COLO829 (cell line): Measurements from ENCODE around the gene DIS3L2.

ENCODE experiments used
- DNase-seq: peaks from one replicate; pipeline ENCODE4 v3.0.0; 2012; ENCODE audit warnings: low spot score

The DIS3L2 gene

DNA sequence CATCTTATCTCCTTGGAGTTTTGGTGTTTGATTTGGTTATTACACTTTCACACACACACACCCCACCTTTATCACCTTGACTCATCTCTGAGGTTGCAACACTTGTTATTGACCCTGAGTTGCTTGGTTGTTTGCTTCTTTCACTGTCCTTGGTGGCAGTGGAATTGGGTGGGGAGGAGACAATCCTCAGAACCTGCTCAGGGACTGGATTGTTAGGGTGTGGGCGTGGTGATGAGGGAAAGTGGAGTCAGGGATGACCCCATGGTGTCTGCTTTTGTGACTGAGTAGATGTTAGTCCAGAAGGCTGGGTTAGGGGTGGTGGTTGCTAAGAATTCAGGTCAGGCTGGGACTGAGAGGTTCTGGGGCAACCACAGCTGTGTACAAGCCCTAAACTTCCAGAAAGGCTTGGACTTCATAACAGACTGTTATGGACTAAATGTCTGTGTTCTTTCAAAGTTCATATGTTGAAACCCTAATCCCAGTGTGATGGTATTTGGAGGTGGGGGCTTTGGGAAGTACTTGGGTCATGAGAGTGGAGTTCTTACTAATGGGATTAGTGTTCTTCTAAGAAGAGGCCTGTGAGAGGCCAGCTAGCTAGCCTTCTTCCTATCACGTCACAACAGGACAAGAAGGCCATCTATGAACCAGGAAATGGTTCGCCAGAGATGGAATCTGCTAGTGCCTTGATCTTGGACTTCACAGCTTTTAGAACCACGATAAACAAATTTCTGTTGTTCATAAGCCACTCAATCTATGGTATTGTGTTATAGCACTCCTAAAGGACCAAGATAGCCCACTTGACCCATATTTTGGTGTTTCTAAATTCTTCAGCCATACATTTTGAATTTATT lies 3.4 kb upstream of the DIS3L2 start:
- DNase-seq: no peak

DNA sequence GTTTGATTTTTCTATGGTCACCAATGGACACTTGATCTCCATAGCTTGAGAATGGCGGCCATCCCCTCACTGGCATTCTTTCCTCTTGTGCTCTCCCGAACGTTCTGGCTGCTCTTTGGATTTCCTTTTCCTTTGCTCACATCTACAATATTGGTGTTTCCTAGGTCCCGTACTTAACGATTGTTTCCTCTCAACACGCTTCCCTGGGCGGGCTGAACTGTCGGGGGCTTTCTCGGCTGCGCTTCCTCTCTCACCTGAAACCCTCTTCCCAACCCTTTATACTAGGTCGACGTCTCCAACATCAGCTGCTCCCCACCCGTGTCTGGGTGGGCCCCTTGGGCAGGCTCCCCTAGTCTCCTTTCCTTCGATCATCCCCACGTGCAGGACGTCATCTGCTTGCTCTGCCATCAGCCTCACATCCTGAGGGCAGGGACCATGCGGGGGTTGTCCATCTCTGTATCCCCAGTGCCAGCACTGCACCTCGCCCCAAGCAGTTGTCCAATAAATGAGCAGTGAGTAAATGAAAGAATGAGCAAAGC lies 634 bp upstream of the DIS3L2 start:
- no peak for DNase-seq

DNA sequence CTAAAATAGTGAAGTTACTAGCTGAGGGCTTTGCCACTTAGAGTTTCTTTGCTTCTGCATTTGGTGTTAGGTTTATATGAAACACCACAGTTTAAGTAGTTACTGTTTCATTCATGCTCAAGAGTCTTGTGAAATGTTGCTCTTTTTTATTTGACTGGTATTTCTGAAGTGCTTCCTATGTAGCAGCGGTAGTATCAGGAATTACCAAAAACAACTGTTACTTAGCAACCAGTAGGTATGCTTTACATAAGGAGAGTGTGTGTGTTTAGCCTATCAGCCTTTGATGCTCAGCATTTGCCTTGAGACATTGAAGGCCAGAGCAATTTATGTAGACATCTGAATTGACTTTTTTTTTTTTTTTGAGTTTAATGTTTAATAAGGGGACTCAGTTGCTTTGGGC lies 3.6 kb downstream of the DIS3L2 start:
- DNase-seq: no peak

DNA sequence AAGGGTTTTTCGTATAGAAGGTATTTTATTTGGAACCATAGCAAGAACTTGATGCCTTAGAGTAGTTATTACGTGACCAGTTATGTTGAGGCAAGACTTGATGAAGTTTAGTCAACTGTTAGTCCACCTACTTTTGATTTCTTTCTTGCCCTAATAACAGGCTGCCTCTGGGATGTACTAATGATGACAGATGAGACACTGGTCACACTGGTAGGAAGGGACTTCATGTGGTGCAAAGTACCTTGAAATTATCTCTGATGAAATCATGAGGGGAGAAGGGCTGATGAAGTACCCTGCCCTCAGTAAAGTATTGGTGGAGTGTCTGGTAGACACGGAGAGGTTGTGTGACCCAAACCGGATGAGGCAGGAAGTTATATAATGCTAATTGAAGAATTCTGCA lies 5.4 kb downstream of the DIS3L2 start:
- DNase-seq: no peak

DNA sequence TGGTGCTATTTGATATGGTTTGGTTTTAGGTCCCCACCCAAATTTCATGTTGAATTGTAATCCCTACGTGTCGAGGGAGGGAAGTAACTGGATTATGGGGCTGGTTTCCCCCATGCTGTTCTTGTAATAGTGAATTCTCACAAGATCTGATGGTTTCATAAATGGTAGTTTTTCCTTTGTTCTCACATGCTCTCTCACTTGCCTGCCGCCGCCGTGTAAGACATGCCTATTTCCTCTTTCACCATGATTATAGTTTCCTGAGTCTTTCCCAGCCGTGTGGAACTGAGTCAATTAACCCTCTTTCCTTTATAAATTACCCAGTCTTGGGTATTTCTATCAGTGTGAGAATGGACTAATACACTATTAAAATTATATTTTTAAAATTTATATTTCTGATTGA lies 7.3 kb downstream of the DIS3L2 start:
- no peak for DNase-seq

DNA sequence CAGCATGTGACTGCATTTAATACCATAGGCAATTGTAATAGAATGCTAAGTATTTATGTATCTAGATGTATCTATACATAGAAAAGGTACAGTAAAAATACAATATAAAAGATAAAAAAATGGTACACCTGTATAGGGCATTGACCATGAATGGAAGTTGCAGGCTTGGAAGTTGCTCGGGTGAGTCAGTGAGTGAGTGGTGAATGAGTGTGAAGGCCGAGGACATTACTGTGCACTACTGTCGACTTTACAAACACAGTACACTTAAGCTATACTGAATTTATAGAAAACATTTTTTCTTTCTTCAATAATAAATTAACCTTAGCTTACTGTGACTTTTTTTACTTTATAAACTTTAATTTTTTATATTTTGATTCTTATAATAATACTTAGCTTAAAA lies 8.9 kb downstream of the DIS3L2 start:
- DNase-seq: no peak

DNA sequence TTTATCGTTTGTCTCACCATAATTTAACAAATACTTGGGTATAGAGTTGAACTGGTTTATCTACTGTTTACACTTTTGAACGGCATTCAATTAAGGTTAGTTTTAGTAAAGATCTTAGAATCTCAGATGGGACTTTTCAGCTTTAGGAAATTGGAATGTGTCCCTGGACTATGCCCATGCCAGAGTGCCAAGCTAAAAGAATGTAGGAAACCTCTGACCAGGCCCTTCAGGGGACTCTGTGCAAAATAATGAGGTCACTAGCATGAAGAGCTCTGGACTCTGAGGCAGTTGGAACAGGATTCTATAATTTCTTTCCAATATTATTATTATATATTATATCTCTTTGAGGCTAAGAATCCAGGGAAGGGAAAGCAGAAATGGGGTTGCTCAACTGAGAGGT lies 13.5 kb downstream of the DIS3L2 start:
- no peak for DNase-seq

DNA sequence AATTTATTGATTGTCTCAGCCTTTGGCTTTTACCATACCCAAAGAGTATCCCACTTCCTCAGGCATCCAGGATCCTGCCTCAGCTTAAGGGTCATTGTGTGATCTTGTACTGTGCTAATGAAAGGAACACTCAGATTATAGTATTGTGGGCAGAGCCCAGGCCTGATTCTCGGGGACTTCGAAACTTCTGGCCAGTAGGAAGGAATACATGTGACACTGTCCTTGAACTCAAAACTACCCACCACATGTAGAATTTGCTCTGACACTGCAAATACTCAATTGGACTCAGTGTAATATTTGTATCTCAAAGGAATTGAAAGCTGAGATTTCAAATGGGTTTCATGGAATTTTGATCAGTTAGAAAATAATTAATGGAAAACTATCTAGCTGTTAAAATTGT lies 15.9 kb downstream of the DIS3L2 start:
- no peak for DNase-seq

DNA sequence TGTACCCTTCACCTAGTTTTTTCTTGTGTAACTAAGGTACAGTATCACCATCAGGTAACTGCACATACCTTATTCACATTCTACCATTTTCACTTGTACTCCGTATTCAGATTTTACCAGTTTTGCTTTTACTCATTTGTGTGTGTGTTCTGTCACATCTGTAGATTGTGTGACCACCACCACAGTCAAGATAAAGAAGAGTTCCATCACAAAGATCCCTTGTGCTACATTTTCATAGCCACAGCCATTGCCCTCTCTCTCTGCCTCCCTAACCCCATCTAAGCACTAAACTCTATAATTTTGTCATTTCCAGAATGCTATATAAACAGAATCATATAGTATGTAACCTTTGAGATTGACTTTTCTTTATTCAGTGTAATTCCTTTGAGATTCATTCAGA lies 23.5 kb downstream of the DIS3L2 start:
- no peak for DNase-seq

DNA sequence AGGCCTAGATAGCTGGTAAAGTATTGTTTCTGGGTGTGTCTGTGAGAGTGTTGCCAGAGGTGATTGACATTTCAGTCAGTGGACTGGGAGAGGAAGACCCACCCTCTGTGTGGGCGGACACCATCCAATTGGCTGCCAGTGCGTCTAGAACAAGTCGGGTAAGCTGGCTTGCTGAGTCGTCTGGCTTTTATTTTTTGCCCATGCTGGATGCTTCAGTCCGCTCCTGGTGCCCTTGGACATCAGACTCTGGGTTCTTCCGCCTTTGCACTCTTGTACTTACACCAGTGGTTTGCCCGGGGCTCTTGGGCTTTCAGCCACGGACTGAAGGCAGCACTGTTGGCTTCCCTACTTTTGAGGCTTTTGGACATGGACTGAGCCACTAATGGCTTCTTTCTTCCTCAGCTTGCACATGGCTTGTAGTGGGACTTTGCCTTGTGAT lies 24.3 kb downstream of the DIS3L2 start:
- DNase-seq: no peak

DNA sequence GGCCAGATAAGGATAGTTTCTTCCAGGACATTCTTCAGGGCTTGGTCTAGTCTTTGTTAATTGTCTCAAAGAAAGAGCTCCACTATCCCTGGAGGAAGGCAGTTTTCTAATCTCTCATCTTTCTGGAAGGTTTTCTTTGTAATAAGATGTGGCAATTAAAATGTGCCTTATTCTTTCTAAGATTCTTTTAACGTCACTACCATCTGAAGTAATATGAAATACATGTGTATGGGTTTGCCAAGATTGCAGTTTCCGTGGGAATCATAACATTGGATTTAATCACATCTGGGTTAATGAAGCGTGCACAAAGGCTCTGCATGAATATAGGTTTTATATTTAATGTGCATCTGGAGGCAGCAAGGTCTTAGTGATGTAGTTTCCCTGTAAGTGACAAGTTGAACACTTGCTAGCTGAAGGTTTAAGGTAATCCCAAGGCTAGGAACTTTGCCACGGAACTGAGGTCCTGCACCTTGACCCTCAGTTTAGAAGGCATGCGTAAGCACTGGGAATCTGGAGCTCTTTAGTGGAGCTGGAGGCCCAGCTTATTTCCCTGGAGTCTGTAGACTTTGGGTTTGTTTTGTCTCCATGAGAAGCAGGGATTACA lies 25.7 kb downstream of the DIS3L2 start:
- peak; percentile 51 for DNase-seq

DNA sequence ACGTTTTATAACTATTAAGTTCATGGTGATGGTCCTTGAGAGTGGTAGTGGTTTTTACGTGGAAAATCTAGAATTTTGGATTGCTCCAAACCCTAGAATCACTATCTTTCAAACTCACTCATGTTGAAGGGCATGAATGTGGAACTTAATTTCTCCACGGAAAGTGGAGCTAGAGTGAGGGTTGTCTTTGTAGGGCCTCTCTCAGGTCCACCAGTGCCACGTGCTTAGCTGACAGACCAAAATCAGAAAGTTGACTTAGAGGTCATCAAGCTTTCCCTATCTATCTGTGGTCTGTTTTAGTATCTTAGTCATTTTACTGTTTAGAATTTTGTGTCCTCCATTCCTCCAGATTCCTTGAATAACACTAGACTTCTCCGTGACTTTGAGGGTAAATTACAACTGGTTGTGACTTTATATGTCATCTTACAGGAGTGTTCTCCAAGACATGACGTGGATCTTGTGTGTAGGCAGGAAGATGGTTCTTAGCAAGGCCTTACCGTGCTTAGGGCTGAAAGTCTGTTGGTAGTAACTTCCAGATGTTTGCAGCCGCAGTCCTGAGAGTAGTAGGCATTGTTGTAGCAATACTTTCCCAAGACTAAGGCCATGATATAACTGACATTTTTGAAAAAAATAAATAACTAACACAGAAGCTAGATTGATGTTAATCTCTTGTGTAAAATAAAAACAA lies 26.8 kb downstream of the DIS3L2 start:
- no peak for DNase-seq

DNA sequence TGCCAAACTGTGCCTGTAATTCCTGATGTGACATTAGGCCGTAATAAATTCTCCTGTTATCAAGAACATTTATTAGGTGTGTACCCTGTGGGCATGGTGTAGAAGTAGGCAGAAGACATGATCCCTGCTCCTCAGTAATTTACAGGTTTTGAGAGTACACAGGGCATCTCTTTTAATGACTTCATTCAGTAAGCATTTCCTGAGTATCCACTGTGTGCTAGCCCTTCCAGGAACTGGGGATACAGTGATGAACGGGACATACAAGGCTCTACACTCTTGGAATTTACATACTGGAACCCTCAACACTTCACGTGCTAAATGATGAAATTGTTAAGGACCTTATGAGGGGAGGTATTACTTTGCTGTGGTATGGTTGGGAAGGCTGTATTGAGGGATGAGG lies 30.2 kb downstream of the DIS3L2 start:
- DNase-seq: no peak

DNA sequence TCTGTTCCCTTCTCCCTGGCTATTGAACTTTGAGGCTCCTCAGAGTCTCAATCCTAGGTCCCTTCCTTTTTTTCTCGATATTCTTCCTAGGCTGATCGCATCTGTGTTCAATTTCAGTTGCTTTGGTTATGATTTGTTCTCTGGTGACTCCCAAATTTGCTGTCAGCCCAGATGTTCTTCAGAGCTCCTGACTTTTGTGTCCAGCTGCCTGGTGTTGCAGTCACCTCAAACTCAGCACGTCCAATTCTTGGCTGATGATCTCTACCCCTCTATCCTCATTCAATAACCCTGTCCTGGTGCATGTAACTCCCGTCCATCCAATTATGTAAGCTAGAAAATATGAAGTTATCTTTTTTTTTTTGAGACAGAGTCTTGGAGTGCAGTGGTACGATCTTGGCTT lies 31.4 kb downstream of the DIS3L2 start:
- no peak for DNase-seq

DNA sequence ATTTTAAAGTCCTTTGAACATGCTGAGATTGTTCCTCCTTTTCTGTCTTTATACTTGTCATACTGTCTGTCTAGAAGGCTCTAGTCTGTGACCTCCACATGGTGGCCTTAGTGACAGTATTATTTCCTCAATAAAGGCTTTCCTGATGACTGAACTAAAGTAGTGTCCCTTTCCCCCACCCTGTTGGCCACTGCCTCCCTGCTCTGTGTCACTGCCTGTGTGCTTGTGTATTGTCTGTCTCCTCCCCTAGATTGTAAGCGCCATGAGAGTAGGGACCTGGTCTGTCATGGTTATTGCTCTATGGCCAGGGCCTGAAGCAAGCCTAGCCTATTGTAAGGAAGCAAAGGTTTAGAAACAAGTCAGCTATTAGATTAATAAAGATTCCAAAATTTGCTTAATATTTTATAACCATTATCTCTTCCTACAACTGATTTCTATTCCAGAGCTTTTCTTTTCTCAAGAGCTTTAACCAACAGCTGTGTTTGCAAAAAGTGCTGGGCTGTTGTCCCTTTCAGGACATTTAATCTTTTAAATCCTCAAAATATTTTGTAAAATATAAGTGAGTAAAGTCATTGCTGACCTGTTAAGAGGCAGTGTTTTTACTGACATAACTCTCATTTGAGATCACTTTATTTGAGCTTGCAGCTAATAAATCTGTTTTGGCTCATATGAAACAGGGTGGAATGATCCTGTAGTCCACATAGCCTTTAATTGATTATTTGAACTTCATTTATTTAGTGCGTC lies 35.5 kb downstream of the DIS3L2 start:
- DNase-seq: no peak

DNA sequence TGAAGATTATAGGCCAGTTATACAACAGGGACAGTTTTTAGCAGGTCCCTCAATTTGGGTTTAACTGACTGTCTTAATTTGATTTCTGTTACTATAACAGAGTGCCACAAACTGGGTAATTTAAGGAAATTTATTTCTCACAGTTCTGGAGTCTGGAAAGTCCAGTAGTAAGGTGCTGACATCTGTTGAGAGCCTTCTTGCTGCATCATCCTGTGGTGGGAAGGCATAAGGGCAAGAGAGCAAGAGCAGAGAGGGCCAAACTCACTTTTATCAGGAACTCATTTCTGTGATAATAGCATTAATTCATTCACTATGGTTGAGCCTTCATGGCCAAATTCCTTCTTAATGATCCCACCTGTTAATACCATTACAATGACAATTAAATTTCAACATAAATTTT lies 36.5 kb downstream of the DIS3L2 start:
- no peak for DNase-seq

DNA sequence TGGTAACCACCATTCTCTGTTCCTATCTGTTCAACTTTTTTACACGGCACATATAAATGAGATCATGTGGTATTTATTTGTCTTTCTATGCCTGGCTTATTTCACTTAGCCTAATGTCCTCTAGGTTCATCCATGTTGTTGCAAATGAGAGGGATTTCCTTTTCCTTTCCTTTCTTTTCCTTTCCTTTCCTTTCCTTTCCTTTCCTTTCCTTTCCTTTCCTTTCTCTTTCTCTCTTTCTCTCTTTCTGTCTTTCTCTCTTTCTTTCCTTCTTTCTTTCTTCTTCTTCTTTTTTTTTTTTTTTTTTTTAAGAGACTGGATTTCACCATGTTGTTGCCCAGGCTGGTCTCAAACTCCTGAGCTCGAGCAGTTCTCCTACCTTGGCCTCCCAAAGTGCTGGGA lies 38.9 kb downstream of the DIS3L2 start:
- no peak for DNase-seq

DNA sequence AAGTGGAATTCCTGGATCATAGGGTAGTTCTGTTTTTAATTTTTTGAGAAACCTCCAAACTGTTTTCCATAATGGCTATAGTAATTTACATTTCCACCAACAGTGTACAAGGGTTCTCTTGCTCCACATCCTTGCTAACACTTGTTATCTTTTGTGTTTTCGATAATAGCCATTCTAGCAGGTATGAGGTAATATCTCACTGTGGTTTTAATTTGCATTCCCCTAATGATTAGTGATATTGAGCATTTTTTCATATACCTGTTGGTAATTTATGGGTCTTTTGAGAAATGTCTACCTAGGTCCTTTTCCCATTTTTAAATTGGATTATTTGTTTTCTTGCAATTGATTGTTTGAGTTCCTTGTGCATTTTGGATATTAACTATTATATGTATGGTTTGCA lies 39.6 kb downstream of the DIS3L2 start:
- no peak for DNase-seq

DNA sequence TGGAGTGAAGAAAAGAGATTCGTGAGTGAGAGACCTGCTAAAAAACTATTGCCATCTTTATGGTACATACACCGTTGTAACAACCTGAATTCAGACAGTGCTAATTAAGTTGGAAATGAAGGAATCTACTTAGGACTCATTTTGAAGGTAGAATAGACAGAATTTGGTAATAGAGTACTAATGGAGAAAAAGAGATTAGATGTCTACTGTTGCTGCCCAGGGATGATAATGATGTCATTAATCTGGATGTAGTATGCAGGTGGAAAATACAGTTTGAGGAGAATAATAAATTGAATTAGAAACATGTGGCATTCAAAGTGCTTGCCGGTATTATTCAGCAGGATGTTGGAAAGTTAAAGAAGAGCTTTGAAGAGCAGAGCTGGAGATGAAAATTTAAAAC lies 44.7 kb downstream of the DIS3L2 start:
- no peak for DNase-seq

DNA sequence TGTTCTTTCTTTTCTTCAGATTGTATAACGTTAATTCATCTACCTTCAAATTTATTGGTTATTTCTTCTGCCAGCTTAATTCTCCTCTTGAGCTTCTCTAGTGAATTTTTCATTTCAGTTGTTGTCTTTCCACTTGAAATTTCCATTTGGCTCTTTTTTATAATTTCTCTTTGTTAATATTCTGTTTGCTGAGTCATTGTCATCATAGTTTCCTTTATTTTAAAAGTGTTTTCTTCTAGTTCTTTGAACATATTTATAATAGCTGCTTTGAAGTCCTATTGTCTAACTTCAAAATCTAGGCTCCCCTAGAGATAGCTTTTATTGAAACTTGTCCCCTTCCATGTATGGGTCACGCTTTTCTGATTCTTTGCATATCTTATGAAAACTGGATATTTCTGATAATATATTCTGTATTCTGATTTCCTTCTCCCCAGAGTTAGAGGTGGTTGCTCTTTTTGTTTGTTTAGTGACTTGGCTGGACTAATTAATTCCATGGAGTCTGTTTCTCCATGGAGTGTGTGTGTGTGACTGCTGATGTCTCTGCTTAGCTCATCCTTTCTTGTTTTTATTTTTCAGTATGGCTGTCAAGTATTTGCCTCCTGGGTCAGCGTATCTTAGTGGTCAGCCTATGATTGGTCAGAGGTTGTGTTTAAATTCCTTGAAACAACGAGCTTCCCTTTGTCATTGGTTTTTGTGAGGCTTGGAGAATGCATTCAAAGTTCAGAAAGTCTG lies 47.6 kb downstream of the DIS3L2 start:
- no peak for DNase-seq

DNA sequence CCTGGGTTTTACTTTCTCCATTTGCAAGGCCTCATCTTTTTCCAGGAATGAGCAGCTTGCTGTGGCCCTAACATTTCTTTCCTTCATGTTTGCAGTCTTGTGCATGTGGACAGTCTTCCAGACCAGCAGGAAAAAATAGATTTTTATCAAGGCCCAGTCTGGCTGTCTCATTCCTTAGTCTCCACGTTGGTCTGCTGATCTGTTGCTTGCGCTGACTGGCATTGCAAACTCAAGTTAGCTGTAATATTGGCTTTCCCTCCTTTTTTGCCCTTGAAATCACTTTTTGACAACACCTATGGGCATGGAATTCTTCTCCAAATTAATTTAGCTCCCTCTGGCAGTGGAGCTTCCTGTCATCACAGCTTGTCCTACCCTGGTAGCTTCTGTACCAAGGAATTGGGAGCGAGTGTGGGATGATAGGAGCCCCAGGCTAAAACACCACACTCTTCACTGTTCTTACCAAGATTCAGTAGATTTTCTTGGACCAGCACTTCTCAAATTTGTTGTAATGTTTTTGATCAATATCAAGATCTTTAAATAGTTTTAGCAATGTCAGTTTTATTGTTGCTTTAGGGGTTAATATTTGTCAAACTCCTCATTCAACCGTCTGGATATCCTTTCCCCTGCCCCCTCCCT lies 48.2 kb downstream of the DIS3L2 start:
- DNase-seq: no peak
